ENCODE results near the gene CCR6. TPM values are rescaled to one million over a fixed set of nuclear protein-coding genes. Genes with fewer than 3 reads are reported as not detected.

The CCR6 gene
- total RNA-seq, 1 donor from 2014 or later = not detected

DNA sequence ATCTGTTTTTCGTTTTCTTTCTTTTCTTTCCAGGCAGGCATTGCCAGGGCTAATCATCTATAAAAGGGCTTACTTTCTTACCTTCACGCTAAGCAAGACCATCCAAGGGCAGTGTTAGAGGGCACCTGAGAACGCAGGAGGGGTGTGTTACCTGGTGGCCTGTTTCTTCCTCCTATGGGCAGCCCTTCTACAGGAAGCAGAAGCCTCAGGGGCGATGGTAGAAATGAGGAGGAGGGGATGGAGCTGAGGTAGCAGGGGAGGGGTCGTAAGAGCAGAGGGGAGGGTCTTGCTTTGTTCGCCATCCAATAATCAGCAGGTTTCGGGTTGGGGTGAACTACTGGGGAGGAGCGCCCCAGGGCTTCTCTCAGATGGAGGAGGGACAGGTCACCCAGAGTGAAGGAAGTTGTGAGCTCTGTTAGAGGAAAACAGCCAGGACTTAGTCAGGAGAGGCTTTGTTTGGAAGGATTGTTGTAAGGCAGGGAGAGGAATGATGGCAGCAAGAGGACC is 1.5 kb upstream of the CCR6 start:
- no peak for ATAC-seq

GRCh38 chr6:167122041-167122826 is 662 bp upstream of the CCR6 start:
- no peak for ATAC-seq

GRCh38 chr6:167124753-167125152 is 1.9 kb downstream of the CCR6 start:
- ATAC-seq = no peak

- no peak for ATAC-seq
These were observed 2.5 kb downstream of the CCR6 start for GRCh38 chr6:167125410-167125809.

DNA sequence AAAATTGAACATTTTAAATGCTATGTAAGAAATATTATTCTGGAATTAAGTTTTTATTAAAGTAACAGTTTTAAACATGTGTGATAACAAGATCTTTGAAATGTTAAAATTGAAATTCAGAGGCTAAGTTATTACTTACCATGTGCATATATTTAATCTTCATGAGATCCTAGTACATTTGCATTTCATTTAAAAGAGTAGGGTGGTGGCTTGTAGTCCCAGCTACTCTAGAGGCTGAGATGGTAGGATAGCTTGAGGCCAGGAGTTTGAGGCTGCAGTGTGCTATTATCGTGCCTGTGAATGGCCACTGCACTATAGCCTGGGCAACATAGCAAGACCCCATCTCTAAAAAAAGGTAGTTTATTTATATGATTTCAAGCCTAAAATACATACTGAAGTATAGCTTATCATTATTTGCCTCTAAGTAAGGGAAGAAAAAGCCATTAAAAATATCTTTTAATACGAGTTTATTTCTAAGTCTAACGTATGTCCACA is 3.0 kb downstream of the CCR6 start:
- ATAC-seq = no peak

GRCh38 chr6:167127785-167128531 is 5.1 kb downstream of the CCR6 start:
- ATAC-seq = no peak

- no peak for ATAC-seq
These were observed 6.3 kb downstream of the CCR6 start for GRCh38 chr6:167129159-167129558.

- no peak for ATAC-seq
These were observed 6.7 kb downstream of the CCR6 start for GRCh38 chr6:167129562-167129961.

- no peak for ATAC-seq
These were observed 7.2 kb downstream of the CCR6 start for GRCh38 chr6:167130008-167130677.

- ATAC-seq = peak; percentile 45
These were observed 8.1 kb downstream of the CCR6 start for GRCh38 chr6:167130712-167131684.

GRCh38 chr6:167134448-167135328 is 11.8 kb downstream of the CCR6 start:
- no peak for ATAC-seq

GRCh38 chr6:167136376-167136775 is 13.5 kb downstream of the CCR6 start:
- no peak for ATAC-seq

- ATAC-seq = no peak
These were observed 14.2 kb downstream of the CCR6 start for GRCh38 chr6:167137081-167137480.

- no peak for ATAC-seq
These were observed 15.0 kb downstream of the CCR6 start for GRCh38 chr6:167137881-167138280.

GRCh38 chr6:167139761-167140160 is 16.9 kb downstream of the CCR6 start:
- no peak for ATAC-seq

- peak; percentile 18 for ATAC-seq
These were observed 17.9 kb downstream of the CCR6 start for GRCh38 chr6:167140589-167141474.

GRCh38 chr6:167141667-167142432 is 19.0 kb downstream of the CCR6 start:
- peak; percentile 78 for ATAC-seq

GRCh38 chr6:167142433-167142761 is 19.5 kb downstream of the CCR6 start:
- no peak for ATAC-seq

DNA sequence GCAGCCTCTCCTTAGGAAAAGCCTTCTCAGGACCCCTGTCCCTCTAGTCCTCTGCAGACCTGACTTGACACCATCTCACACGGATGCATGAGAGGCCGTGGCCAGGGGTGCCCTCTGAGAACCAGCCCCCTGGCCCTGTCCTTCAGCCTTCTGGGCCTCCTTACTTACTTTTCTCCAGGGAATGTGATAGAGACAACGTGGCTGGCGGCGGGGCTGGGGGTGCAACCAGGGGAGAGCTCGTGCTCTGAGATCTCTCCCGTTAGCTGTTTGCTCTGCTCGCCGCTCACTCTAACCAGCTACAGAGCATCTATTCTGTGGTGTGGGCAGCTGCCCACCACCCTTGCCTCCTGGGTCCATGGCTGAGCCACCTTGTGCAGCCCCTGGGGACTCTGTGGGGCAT is 20.1 kb downstream of the CCR6 start:
- no peak for ATAC-seq

Measured in esophagus mucosa (tissue), 1 donor.